Right lobe of liver (tissue), 6 donors: Measurements from ENCODE around the gene POU5F1. TPM values are rescaled to one million over a fixed set of nuclear protein-coding genes. Genes with fewer than 3 reads are reported as not detected.

Experiments
- ATAC-seq, 4 donors: fragments of 200-7000 bp; cut with Tn5 transposase; one replicate each; pipeline ENCODE4 v1.9.1; 2020; ENCODE audit warnings: mild to moderate bottlenecking in 4 of 4, moderate library complexity in 4 of 4
- DNase-seq, 3 donors: peaks; one replicate each; pipeline ENCODE4 v3.0.0-alpha.2; 2020
- H3K27ac ChIP-seq, 3 donors: fragments of 200-600 bp; one replicate each; pipeline ENCODE4 v1.8.0; 2022
- H3K27me3 ChIP-seq, 2 donors: fragments of 200-600 bp; one replicate each; pipeline ENCODE4 v1.8.0; 2022
- H3K36me3 ChIP-seq, 4 donors: fragments of 200-600 bp; sonication (generic) in 1 of 4; one replicate each; pipeline versions ENCODE4 v1.5.1 to v1.8.0; 2017 to 2022; ENCODE audit warnings: control low read depth in 1 of 4
- H3K4me1 ChIP-seq, 4 donors: fragments of 200-600 bp; sonication (generic) in 1 of 4; one replicate each; pipeline versions ENCODE4 v1.5.1 to v1.8.0; 2017 to 2022; ENCODE audit warnings: control low read depth in 1 of 4
- H3K4me3 ChIP-seq, 3 donors: fragments of 200-600 bp; one replicate each; pipeline ENCODE4 v1.8.0; 2022
- H3K9me3 ChIP-seq, 4 donors: fragments of 200-600 bp; sonication (generic) in 1 of 4; one replicate each; pipeline versions ENCODE4 v1.5.1 to v1.8.0; 2017 to 2022; ENCODE audit warnings: control low read depth in 1 of 4
- POLR2A ChIP-seq: fragments of 450-650 bp; IDR thresholded peaks from one replicate; pipeline ENCODE4 v1.6.1; 2017; ENCODE audit warnings: antibody characterized with exemption, mild to moderate bottlenecking
- WGBS: methylation state at CpG from one replicate; pipeline ENCODE4 v1.1.6; 2018; ENCODE audit warnings: low coverage, low lambda C conversion rate; ENCODE audit not compliant: insufficient coverage; ENCODE audit errors: missing lambda C conversion rate; 5-methylcytosine and 5-hydroxymethylcytosine counted together
- intact Hi-C, 2 donors: fragments of 100-400 bp; cut with DNase I; formaldehyde crosslinking; loops; one replicate each; pipeline versions ENCODE4 v1.11.2 to v1.14.1; 2022
- total RNA-seq, 6 experiments: library from RNA; depleted of rRNA in 2 of 6; stranded (reverse); fragments of >200 nt in 2 of 6; fragmentation: NEBNext Ultra II Directional in 3 of 6; extraction: Animal tissue kit (Norgen Biotek cat#: 25700) in 3 of 6; gene quantifications; one replicate each; pipeline versions ENCODE4 v1.1.0 to v1.2.4, GENCODE V29; 2016 to 2023
- TF ChIP-seq, protein P1 (sequence below), 4 donors: fragments of 200-600 bp in 3 of 4; fragments of 450-650 bp in 1 of 4; IDR thresholded peaks; one replicate each; pipeline versions ENCODE4 v1.5.1 to v1.8.0; 2016 to 2022; ENCODE audit warnings: antibody characterized with exemption in 4 of 4, mild to moderate bottlenecking in 2 of 4
- donor health status: DM: no; HTN: yes; CAD: no.
- donor health status: DM: no; HTN: no; CAD: no.
- donor health status: DM: no; HTN: no; CAD: no.
- donor health status: DM: no; HTN: yes; CAD: no.
- donor health status: DM: no; HTN: yes; CAD: no.

POU5F1 gene
- total RNA-seq, 6 experiments from 2014 or later: 0.71 to 3.8 (median 2.6) TPM

GRCh38 chr6:31210123-31210522 is 39.6 kb upstream of the POU5F1 start:
- H3K4me1 ChIP-seq: peaks cover 0 to 20% (median 10%) of the 10 kb centered on the region in 4 donors
- DNase-seq: no peak
- WGBS: 62% methylated on average over 6 of the region's 6 CpGs
- no peaks in the 10 kb centered on the region for H3K9me3 ChIP-seq
- no peak for TF ChIP-seq POLR2A
- TF ChIP-seq, protein P1, sequence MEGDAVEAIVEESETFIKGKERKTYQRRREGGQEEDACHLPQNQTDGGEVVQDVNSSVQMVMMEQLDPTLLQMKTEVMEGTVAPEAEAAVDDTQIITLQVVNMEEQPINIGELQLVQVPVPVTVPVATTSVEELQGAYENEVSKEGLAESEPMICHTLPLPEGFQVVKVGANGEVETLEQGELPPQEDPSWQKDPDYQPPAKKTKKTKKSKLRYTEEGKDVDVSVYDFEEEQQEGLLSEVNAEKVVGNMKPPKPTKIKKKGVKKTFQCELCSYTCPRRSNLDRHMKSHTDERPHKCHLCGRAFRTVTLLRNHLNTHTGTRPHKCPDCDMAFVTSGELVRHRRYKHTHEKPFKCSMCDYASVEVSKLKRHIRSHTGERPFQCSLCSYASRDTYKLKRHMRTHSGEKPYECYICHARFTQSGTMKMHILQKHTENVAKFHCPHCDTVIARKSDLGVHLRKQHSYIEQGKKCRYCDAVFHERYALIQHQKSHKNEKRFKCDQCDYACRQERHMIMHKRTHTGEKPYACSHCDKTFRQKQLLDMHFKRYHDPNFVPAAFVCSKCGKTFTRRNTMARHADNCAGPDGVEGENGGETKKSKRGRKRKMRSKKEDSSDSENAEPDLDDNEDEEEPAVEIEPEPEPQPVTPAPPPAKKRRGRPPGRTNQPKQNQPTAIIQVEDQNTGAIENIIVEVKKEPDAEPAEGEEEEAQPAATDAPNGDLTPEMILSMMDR (IDR thresholded peaks at IDR 0.05): no peak
- H3K27ac ChIP-seq: no peak overlapping the region
- no peaks in the 10 kb centered on the region for H3K27me3 ChIP-seq
- no peak overlapping the region for H3K4me3 ChIP-seq
- intact Hi-C loops: no loop called here
- no peaks in the 10 kb centered on the region for H3K36me3 ChIP-seq
- no peak for ATAC-seq

DNA sequence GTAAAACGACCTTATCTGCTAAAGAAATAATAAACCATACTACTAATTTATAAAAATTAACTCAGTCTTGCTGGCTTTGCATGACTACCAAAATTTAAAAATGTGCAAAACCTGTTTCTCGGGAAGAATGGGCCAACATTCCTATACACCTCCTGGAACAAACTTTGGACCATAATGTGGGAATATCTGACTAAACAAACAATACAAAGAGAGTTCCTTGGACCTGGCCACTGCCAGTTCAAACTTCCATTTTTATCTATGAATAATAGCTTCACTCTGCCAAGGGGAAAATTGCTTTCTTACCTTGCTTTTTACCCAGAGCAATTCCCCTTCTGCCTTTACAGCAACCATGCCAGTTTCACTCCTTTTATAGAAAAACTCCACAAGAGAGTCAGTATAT is 38.7 kb upstream of the POU5F1 start:
- Histone ChIP-seq H3K27ac (peak overlapping the region in 1 of 3 donors; percentile 51), H3K4me3 (no peak overlapping the region), H3K9me3 (no peaks in the 10 kb centered on the region), H3K4me1 (peaks cover 0 to 28% (median 13%) of the 10 kb centered on the region in 4 donors), H3K27me3 (no peaks in the 10 kb centered on the region), H3K36me3 (no peaks in the 10 kb centered on the region)
- ATAC-seq (peak; percentile 42 to 73 (median 66)), DNase-seq (no peak)
- intact Hi-C loops: no loop called here
- TF ChIP-seq, protein P1 (IDR thresholded peaks at IDR 0.05): no peak
- no peak for TF ChIP-seq POLR2A
- 25% methylated on average over 2 of the region's 2 CpGs for whole genome bisulfite sequencing

DNA sequence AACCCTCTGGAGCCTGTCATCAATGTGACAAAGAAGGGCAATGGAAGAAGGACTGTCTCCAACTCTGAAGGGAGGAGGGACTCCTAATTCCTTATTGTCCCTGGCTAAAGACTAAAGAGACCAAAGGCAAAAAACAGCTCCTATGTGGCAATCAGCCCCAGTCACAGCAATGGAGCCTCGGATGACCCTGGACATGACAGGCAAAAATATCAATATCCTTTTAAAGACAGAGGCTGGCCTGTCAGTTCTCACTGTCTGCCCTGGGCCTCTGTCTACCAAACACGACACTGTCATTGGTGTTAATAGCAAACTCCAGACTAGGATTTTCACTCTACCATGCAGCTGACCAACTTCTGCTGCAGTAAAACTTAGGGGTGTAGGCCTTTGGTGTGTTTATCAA is 38.0 kb upstream of the POU5F1 start:
- H3K27ac ChIP-seq: peak overlapping the region in 1 of 3 donors; percentile 51
- ATAC-seq: peak in 3 of 4 donors; percentile 32 to 45 (median 43)
- TF ChIP-seq, protein P1 (IDR thresholded peaks at IDR 0.05): no peak
- TF ChIP-seq POLR2A: no peak

GRCh38 chr6:31205638-31206037 is 35.2 kb upstream of the POU5F1 start:
- no peak overlapping the region for H3K4me3 ChIP-seq
- ATAC-seq: no peak
- intact Hi-C loops: no loop called here

More for the DNA sequence above, 38.0 kb upstream of the POU5F1 start:
- H3K4me3 ChIP-seq: no peak overlapping the region
- DNase-seq: no peak
- peaks cover 2 to 30% (median 15%) of the 10 kb centered on the region in 4 donors for H3K4me1 ChIP-seq
- intact Hi-C loops: no loop called here
- H3K27me3 ChIP-seq: no peaks in the 10 kb centered on the region
- H3K36me3 ChIP-seq: no peaks in the 10 kb centered on the region
- WGBS: 0% methylated on average over 1 of the region's 2 CpGs
- no peaks in the 10 kb centered on the region for H3K9me3 ChIP-seq

More at GRCh38 chr6:31205638-31206037, 35.2 kb upstream of the POU5F1 start:
- H3K36me3 ChIP-seq: no peaks in the 10 kb centered on the region
- H3K27me3 ChIP-seq: no peaks in the 10 kb centered on the region
- no peaks in the 10 kb centered on the region for H3K9me3 ChIP-seq
- no peak overlapping the region for H3K27ac ChIP-seq
- TF ChIP-seq, protein P1 (IDR thresholded peaks at IDR 0.05): no peak
- TF ChIP-seq POLR2A: no peak
- peaks cover 2 to 37% (median 20%) of the 10 kb centered on the region in 4 donors for H3K4me1 ChIP-seq
- peak in 1 of 3 donors; percentile 38 for DNase-seq
- 38% methylated on average over 2 of the region's 2 CpGs for WGBS
